Neural progenitor cell (in vitro differentiated cells): ENCODE results near the gene SHLD2. TPM values are rescaled to one million over a fixed set of nuclear protein-coding genes. Genes with fewer than 3 reads are reported as not detected.

Source experiments
- DNase-seq: peaks from one replicate; pipeline ENCODE4 v3.0.0-alpha.2; 2016; ENCODE audit warnings: low spot score
- H2AFZ ChIP-seq: fragments of 200-600 bp; sonication (generic); replicated peaks from 2 replicates; pipeline ENCODE4 v1.6.1; 2016; ENCODE audit warnings: antibody characterized with exemption
- H3F3A ChIP-seq: fragments of 200-600 bp; sonication (generic); 2 replicates; pipeline ENCODE4 v1.6.1; 2016; ENCODE audit warnings: antibody characterized with exemption, low read depth
- H3K27ac ChIP-seq: fragments of 200-600 bp; sonication (generic); 2 replicates; pipeline ENCODE4 v1.5.1; 2016; ENCODE audit warnings: mild to moderate bottlenecking
- H3K27me3 ChIP-seq: fragments of 200-600 bp; sonication (generic); 2 replicates; pipeline ENCODE4 v1.6.1; 2016; ENCODE audit warnings: mild to moderate bottlenecking, moderate library complexity
- H3K36me3 ChIP-seq: fragments of 200-600 bp; sonication (generic); 2 replicates; pipeline ENCODE4 v1.5.1; 2016
- H3K4me1 ChIP-seq: fragments of 200-600 bp; sonication (generic); 2 replicates; pipeline ENCODE4 v1.6.1; 2016; ENCODE audit warnings: mixed run types
- H3K4me2 ChIP-seq: fragments of 200-600 bp; sonication (generic); 2 replicates; pipeline ENCODE4 v1.6.1; 2016
- H3K4me3 ChIP-seq: fragments of 200-600 bp; sonication (generic); 2 replicates; pipeline ENCODE4 v1.5.1; 2016
- H3K79me2 ChIP-seq: fragments of 200-600 bp; sonication (generic); 2 replicates; pipeline ENCODE4 v1.6.1; 2016; ENCODE audit warnings: low read depth
- H3K9ac ChIP-seq: fragments of 200-600 bp; sonication (generic); 2 replicates; pipeline ENCODE4 v1.6.1; 2016
- H3K9me3 ChIP-seq: fragments of 200-600 bp; sonication (generic); 2 replicates; pipeline ENCODE4 v1.5.1; 2016; ENCODE audit warnings: low read depth
- H4K20me1 ChIP-seq: fragments of 200-600 bp; sonication (generic); 2 replicates; pipeline ENCODE4 v1.6.1; 2016; ENCODE audit warnings: low read depth
- H3K27ac Mint-ChIP-seq: 3 replicates; pipeline ENCODE4 v1.8.0; 2021; ENCODE audit warnings: mixed read lengths
- H3K27me3 Mint-ChIP-seq: 2 replicates; pipeline ENCODE4 v1.8.0; 2022; ENCODE audit warnings: low read depth, mild to moderate bottlenecking, inconsistent platforms, moderate library complexity, mixed read lengths; ENCODE audit not compliant: insufficient read depth
- H3K36me3 Mint-ChIP-seq: 3 replicates; pipeline ENCODE4 v1.8.0; 2021; ENCODE audit warnings: mixed read lengths
- H3K4me1 Mint-ChIP-seq: 3 replicates; pipeline ENCODE4 v1.8.0; 2021; ENCODE audit warnings: mixed read lengths
- H3K4me3 Mint-ChIP-seq: 3 replicates; pipeline ENCODE4 v1.8.0; 2021; ENCODE audit warnings: mild to moderate bottlenecking, moderate library complexity, mixed read lengths
- H3K9me3 Mint-ChIP-seq: 3 replicates; pipeline ENCODE4 v1.8.0; 2020; ENCODE audit warnings: mixed read lengths
- CTCF ChIP-seq: fragments of 200-600 bp; sonication (generic); IDR thresholded peaks from 2 replicates; pipeline ENCODE4 v1.5.1; 2017; ENCODE audit warnings: antibody characterized with exemption, mild to moderate bottlenecking
- EZH2 ChIP-seq: fragments of 200-600 bp; sonication (generic); IDR thresholded peaks from 2 replicates; pipeline ENCODE4 v1.6.1; 2017; ENCODE audit warnings: antibody characterized with exemption, mild to moderate bottlenecking, moderate library complexity
- EZH2phosphoT487 ChIP-seq: fragments of 200-600 bp; sonication (generic); IDR thresholded peaks from 2 replicates; pipeline ENCODE4 v1.6.1; 2017; ENCODE audit warnings: antibody characterized with exemption
- total RNA-seq: library from RNA; depleted of rRNA; stranded (reverse); fragments of >200 nt; gene quantifications from 2 replicates; pipeline ENCODE4 v1.2.3, GENCODE V29; 2015; ENCODE audit warnings: low replicate concordance

Gene SHLD2
- total RNA-seq, 1 donor from 2014 or later = 40.8 TPM

DNA sequence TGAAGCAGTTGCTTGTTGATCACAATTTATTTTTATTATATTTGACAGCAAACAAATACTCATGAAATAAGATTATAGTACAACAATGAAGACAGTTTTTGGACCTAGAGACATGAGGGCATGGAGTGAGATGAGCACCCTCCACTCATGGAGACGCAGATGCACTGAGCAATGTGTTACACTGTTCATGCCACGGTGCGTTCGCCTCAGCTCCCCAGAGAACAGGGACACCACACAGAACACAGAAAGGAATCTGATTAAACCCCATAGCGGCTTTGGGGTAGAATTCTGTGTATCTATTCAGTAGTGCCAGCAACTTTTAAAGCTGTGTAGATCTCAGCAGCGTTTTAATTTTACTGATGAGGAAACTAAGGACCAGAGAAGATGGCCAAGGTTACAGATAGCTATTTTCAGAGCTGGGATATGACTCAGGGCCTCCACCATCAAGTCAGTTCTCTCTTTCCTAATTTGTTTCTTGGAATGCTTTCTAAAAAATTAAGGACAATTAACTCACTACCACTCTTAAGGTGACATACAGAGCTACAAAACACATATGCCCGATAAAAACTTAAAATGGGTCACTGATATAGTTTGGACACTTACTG, 41.3 kb upstream of the SHLD2 start:
- Histone ChIP-seq H3K27me3 (no peaks in the 10 kb centered on the region), H3K79me2 (no peaks in the 10 kb centered on the region), H3K36me3 (peaks cover 10% of the 10 kb centered on the region), H3K4me2 (no peak overlapping the region), H3K9me3 (no peaks in the 10 kb centered on the region), H3F3A (peaks cover 31% of the 10 kb centered on the region), H3K9ac (no peak overlapping the region), H3K27ac (no peak overlapping the region), H2AFZ (no peak overlapping the region), H3K4me3 (no peak overlapping the region), H4K20me1 (no peaks in the 10 kb centered on the region), H3K4me1 (peaks cover 16% of the 10 kb centered on the region)
- Mint-ChIP-seq H3K27me3 (peaks cover 2% of the 10 kb centered on the region), H3K9me3 (no peaks in the 10 kb centered on the region), H3K27ac (no peak overlapping the region), H3K4me1 (no peaks in the 10 kb centered on the region), H3K4me3 (no peak overlapping the region), H3K36me3 (peaks cover 30% of the 10 kb centered on the region)
- no peak for DNase-seq
- TF ChIP-seq EZH2 = no peak
- TF ChIP-seq EZH2phosphoT487 = no peak
- no peak for TF ChIP-seq CTCF

DNA sequence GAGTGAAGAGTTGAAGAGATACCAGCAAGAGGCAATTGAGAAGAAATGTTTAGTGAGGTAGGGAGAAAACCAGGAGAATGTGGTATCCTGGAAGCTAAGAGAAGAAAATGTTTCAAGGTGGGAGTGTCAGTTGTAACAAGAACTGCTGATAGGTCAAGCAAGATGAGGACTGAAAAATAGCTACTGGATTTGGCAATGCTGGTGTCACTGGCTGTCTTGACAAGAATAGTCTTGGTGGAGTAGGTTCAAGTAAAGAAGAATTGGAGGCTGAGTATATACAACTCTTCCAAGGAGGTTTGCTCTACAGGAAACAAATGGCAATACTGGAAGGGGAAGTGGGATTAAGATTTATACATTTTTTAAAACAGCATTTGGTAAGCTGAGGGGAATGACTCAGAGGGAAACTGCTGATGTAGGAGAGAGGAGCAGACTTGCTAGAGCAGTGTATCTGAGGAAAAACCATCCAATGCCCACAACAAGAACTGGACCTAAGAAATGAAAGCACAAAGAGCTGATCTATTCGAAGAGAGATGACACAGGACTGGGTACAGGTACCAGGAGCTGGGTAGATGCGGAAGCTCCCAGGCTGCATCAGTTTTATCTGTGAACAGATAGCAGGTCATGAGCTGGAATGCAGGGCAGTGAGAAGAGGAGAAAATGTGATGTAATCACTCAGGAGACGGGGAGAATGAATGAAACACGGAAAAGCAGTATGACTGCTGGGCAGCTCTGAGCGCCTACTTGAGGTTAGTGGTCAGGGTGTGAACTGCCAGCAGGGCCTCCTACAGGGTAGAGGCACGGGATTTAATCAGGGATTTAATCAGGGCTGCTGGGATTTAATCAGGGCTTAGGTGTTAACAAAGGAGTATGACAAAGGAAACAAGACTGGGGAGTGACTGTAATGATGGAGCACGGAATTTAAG, 40.4 kb upstream of the SHLD2 start:
- Mint-ChIP-seq H3K4me3 (no peak overlapping the region), H3K9me3 (no peaks in the 10 kb centered on the region), H3K27me3 (peaks cover 1% of the 10 kb centered on the region), H3K27ac (no peak overlapping the region), H3K4me1 (no peaks in the 10 kb centered on the region), H3K36me3 (peaks cover 35% of the 10 kb centered on the region)
- Histone ChIP-seq H3K36me3 (peaks cover 19% of the 10 kb centered on the region), H3F3A (peaks cover 36% of the 10 kb centered on the region), H3K27me3 (no peaks in the 10 kb centered on the region), H3K4me2 (peak overlapping the region; percentile 44), H3K79me2 (no peaks in the 10 kb centered on the region), H3K27ac (peak overlapping the region; percentile 32), H4K20me1 (no peaks in the 10 kb centered on the region), H3K9ac (no peak overlapping the region), H3K4me3 (no peak overlapping the region), H2AFZ (no peak overlapping the region), H3K4me1 (peaks cover 16% of the 10 kb centered on the region), H3K9me3 (no peaks in the 10 kb centered on the region)
- DNase-seq = peak; percentile 92
- no peak for TF ChIP-seq EZH2
- peak; percentile 58 for TF ChIP-seq CTCF
- no peak for TF ChIP-seq EZH2phosphoT487

GRCh38 chr10:87058171-87058570, 36.8 kb upstream of the SHLD2 start:
- no peak for DNase-seq
- no peak overlapping the region for H3K9ac ChIP-seq
- H3K79me2 ChIP-seq = no peaks in the 10 kb centered on the region
- H3K9me3 ChIP-seq = no peaks in the 10 kb centered on the region
- H3K4me2 ChIP-seq = no peak overlapping the region
- H3K27me3 Mint-ChIP-seq = no peaks in the 10 kb centered on the region
- H3K27ac Mint-ChIP-seq = no peak overlapping the region
- H3K4me3 ChIP-seq = no peak overlapping the region
- no peaks in the 10 kb centered on the region for H3K4me1 Mint-ChIP-seq
- H3K36me3 Mint-ChIP-seq = peaks cover 38% of the 10 kb centered on the region
- TF ChIP-seq CTCF (no peak), EZH2phosphoT487 (no peak), EZH2 (no peak)
- H3K9me3 Mint-ChIP-seq = no peaks in the 10 kb centered on the region
- H3K4me3 Mint-ChIP-seq = no peak overlapping the region
- peak overlapping the region; percentile 53 for H3K27ac ChIP-seq
- no peaks in the 10 kb centered on the region for H4K20me1 ChIP-seq
- H3K4me1 ChIP-seq = peaks cover 16% of the 10 kb centered on the region
- H3K27me3 ChIP-seq = no peaks in the 10 kb centered on the region
- H3K36me3 ChIP-seq = peaks cover 36% of the 10 kb centered on the region
- H2AFZ ChIP-seq = no peak overlapping the region
- peaks cover 36% of the 10 kb centered on the region for H3F3A ChIP-seq
